ENCODE data around the gene ULBP2. TPM values are rescaled to one million over a fixed set of nuclear protein-coding genes. Genes with fewer than 3 reads are reported as not detected.
A peak's percentile ranks its signal among the peaks of the same experiment; 100 is the strongest.
"Not testable (repeated sequence)": the region's sequence is repeated elsewhere in the genome, so short reads cannot be mapped to it uniquely, and the experiment has no call there.

ULBP2 gene
- total RNA-seq, 4 donors from 2014 or later: 2.9 to 11.1 (median 4.6) TPM

GRCh38 chr6:149921361-149921760, 20.5 kb upstream of the ULBP2 start:
- no peaks in the 10 kb centered on the region for H3K9me3 ChIP-seq
- H3K4me1 ChIP-seq: peaks cover 16 to 56% (median 29%) of the 10 kb centered on the region in 3 donors
- no peak overlapping the region for H3K4me3 ChIP-seq
- TF ChIP-seq POLR2A (IDR thresholded peaks at IDR 0.05) (no peak), CTCF (IDR thresholded peaks at IDR 0.05) (no peak)
- H3K27ac ChIP-seq: no peak overlapping the region
- H3K36me3 ChIP-seq: peaks cover 0 to 11% (median 0%) of the 10 kb centered on the region in 3 donors
- 89% methylated on average over 6 of the region's 6 CpGs; no CpG with 5 or more reads in 1 of the 2 donors for WGBS, 2 donors
- H3K27me3 ChIP-seq: peaks cover 0 to 15% (median 0%) of the 10 kb centered on the region in 4 donors
- no peak for DNase-seq
- intact Hi-C loops (cut with DNase I): loop anchor here (5.0 kb wide), 1 partner anchor 84 kb away; no protein-coding TSS in a partner anchor

DNA sequence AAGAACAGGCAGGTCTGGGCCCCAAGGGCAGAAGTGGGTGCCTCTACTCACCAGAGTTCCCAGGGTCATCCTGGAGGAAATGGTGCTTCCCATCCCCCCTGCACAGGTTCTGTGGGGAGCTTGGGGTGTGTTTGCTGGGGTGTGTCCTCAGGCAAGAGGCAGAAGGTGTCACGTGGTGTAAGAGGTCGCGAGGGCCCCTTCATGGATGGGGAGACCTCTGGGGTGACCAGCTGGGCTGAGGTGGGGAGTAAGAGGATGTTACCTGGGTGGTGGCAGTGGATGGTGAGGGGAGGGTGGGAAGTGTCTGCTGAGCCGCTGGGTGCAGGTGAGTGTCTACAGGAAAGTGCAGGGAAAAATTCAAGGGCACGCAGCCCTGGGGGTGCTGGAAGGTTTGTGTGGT, 19.7 kb upstream of the ULBP2 start:
- DNase-seq, H3K9me3 ChIP-seq, H3K27ac ChIP-seq: not testable (repeated sequence)
- intact Hi-C loops (cut with DNase I): loop anchor here (5.0 kb wide), 1 partner anchor 85 kb away; no protein-coding TSS in a partner anchor
- peaks cover 16 to 59% (median 30%) of the 10 kb centered on the region in 3 donors for H3K4me1 ChIP-seq
- peaks cover 0 to 11% (median 0%) of the 10 kb centered on the region in 3 donors for H3K36me3 ChIP-seq
- 39 to 51% methylated on average over 2 to 5 of the region's 5 CpGs for WGBS, 2 donors
- peaks cover 0 to 15% (median 0%) of the 10 kb centered on the region in 4 donors for H3K27me3 ChIP-seq
- peak overlapping the region in 3 of 4 donors; percentile 55 to 71 (median 64) for H3K4me3 ChIP-seq

GRCh38 chr6:149922642-149923326, 19.0 kb upstream of the ULBP2 start, which contains the start of gene RAET1G:
TSS of gene RAET1G (minus strand) at chr6:149923121. CDS start at chr6:149923010, 111 bp downstream.
- Histone ChIP-seq H3K4me1 (peaks cover 16 to 52% (median 30%) of the 10 kb centered on the region in 3 donors), H3K27me3 (peaks cover 0 to 21% (median 0%) of the 10 kb centered on the region in 4 donors), H3K27ac (peak within 1 kb of the TSS in 3 of 4 donors; percentile 71 to 78 (median 75)), H3K36me3 (peaks cover 0 to 11% (median 0%) of the 10 kb centered on the region in 3 donors), H3K9me3 (no peaks in the 10 kb centered on the region), H3K4me3 (peak within 1 kb of the TSS; percentile 46 to 71 (median 60))
- DNase-seq: peak; percentile 50
- TF ChIP-seq POLR2A (IDR thresholded peaks at IDR 0.05) (peak in 2 of 4 donors; percentile 61 to 75), CTCF (IDR thresholded peaks at IDR 0.05) (peak in 1 of 6 experiments; percentile 3)
- 0 to 3% methylated on average over 5 to 19 of the region's 40 CpGs for WGBS, 2 donors
- intact Hi-C loops (cut with DNase I): loop anchor here (5.0 kb wide), 1 partner anchor 85 kb away; no protein-coding TSS in a partner anchor

DNA sequence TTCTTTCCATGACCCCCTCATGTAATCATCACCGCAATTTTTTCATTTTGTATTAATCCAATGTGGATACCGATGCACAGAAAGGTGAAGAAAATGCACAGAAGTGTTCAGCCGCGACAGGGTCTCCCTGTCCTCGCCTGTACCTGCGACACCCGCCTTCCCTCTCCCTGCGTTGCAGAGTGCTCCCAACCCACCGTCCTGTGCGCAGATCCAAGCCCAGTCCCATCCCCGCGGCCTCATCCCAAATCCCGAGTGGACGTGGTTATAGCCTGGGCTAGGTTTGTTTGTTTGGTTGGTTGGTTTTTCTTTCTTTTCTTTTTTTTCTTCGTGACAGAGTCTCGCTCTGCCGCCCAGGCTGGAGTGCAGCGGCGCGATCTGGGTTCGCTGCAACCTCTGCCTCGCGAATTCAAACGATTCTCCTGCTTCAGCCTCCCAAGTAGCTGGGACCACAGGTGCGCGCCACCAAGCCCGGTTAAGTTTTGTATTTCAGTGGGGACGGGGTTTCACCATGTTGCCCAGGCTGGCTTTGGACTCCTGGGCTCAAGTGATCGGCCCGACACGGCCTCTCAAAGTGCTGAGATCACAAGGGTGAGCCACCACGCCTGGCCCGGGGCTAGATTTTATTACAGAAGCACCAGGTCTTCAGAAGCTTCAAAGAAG, 18.4 kb upstream of the ULBP2 start:
- Histone ChIP-seq H3K36me3 (peaks cover 0 to 10% (median 0%) of the 10 kb centered on the region in 3 donors), H3K27ac (peak overlapping the region in 2 of 4 donors; percentile 22 to 49), H3K4me1 (peaks cover 16 to 46% (median 24%) of the 10 kb centered on the region in 3 donors), H3K9me3 (no peaks in the 10 kb centered on the region), H3K27me3 (peaks cover 0 to 24% (median 0%) of the 10 kb centered on the region in 4 donors), H3K4me3 (peak overlapping the region; percentile 46 to 71 (median 60))
- DNase-seq: no peak
- 24 to 26% methylated on average over 20 to 33 of the region's 33 CpGs for WGBS, 2 donors
- no peak for TF ChIP-seq POLR2A (IDR thresholded peaks at IDR 0.05)
- no peak for TF ChIP-seq CTCF (IDR thresholded peaks at IDR 0.05)
- intact Hi-C loops (cut with DNase I): loop anchor here (5.0 kb wide), 1 partner anchor 86 kb away; no protein-coding TSS in a partner anchor

- Histone ChIP-seq H3K27ac (peak overlapping the region in 2 of 4 donors; percentile 77 to 85), H3K9me3 (no peaks in the 10 kb centered on the region), H3K36me3 (peaks cover 0 to 1% (median 0%) of the 10 kb centered on the region in 3 donors), H3K27me3 (peaks cover 0 to 34% (median 2%) of the 10 kb centered on the region in 4 donors), H3K4me1 (peaks cover 16 to 46% (median 24%) of the 10 kb centered on the region in 3 donors), H3K4me3 (no peak overlapping the region)
- WGBS, 2 donors: 93 to 100% methylated on average over 4 to 7 of the region's 9 CpGs
- DNase-seq: no peak
- no peak for TF ChIP-seq CTCF (IDR thresholded peaks at IDR 0.05)
- no peak for TF ChIP-seq POLR2A (IDR thresholded peaks at IDR 0.05)
- intact Hi-C loops (cut with DNase I): loop anchor here (5.0 kb wide), 1 partner anchor 87 kb away; no protein-coding TSS in a partner anchor
Observed at GRCh38 chr6:149924206-149924932, 17.4 kb upstream of the ULBP2 start.
